ENCODE data around the gene GLIPR1L2.

GLIPR1L2 gene

GRCh38 chr12:75478116-75478794 lies 87.4 kb downstream of the GLIPR1L2 start:
- no peak for TF ChIP-seq ZFX (IDR thresholded peaks at IDR 0.05; ENCODE audit: borderline replicate concordance)
- H3K27ac ChIP-seq = no peak overlapping the region

DNA sequence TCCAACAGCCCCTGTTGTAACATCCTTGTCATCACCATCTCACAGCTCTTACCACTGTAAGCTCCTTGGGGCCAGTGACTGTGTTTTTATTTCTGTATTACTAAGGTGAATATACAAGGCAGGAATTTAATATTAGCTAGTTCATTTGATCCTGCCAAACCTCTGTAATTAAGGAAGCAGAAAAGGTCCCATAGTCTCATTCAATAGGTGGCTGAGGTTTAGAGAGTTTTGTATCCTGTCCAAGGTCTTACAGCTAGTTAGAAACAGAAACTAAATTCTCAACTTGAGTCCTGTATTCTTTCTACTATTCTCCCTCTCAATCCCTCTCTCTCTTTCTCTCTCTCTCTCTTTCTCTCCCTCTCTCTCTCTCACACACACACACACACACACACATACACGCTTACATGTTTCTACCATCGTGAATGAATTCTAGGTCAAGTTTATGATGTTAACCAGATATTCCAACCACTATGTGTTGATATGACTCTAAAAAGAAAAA lies 89.1 kb downstream of the GLIPR1L2 start:
- no peak overlapping the region for H3K27ac ChIP-seq
- no peak for TF ChIP-seq ZFX (IDR thresholded peaks at IDR 0.05; ENCODE audit: borderline replicate concordance)

DNA sequence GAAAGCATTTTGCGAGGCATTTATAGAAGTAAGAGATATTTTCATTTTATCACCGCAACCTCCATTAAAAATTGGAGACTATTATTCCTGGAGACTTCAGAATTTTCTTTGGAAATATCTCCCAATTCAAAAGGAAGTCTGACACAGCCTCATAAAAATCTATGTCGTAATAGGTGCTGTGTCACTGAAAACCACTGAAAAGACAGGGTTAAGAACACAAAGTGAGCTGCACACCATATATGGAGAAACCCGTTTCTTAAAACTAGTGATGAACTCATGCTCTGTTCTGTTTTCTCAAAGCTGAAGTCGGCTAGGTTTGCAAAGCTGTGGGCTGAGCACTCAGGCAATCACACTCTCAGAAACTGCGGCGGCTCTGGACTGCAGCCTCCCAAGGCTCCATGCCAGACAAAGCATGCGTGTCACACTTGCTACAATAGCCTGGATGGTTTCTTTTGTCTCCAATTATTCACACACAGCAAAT lies 89.6 kb downstream of the GLIPR1L2 start, which contains the start of gene GLIPR1:
Gene GLIPR1 (plus strand): TSS at position 287 of the 481 bp plus-strand sequence. CDS start 126 bp downstream, at position 413.
- TF ChIP-seq, protein P1, sequence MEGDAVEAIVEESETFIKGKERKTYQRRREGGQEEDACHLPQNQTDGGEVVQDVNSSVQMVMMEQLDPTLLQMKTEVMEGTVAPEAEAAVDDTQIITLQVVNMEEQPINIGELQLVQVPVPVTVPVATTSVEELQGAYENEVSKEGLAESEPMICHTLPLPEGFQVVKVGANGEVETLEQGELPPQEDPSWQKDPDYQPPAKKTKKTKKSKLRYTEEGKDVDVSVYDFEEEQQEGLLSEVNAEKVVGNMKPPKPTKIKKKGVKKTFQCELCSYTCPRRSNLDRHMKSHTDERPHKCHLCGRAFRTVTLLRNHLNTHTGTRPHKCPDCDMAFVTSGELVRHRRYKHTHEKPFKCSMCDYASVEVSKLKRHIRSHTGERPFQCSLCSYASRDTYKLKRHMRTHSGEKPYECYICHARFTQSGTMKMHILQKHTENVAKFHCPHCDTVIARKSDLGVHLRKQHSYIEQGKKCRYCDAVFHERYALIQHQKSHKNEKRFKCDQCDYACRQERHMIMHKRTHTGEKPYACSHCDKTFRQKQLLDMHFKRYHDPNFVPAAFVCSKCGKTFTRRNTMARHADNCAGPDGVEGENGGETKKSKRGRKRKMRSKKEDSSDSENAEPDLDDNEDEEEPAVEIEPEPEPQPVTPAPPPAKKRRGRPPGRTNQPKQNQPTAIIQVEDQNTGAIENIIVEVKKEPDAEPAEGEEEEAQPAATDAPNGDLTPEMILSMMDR (IDR thresholded peaks at IDR 0.05) = no peak
- no peak for TF ChIP-seq ZFX (IDR thresholded peaks at IDR 0.05; ENCODE audit: borderline replicate concordance)
- no peak within 1 kb of the TSS for H3K27ac ChIP-seq

GRCh38 chr12:75481013-75481705 lies 90.3 kb downstream of the GLIPR1L2 start:
- H3K27ac ChIP-seq = no peak overlapping the region

GRCh38 chr12:75481774-75482173 lies 90.9 kb downstream of the GLIPR1L2 start:
- TF ChIP-seq ZFX (IDR thresholded peaks at IDR 0.05; ENCODE audit: borderline replicate concordance) = no peak
- TF ChIP-seq, protein P1 (IDR thresholded peaks at IDR 0.05) = no peak

More at GRCh38 chr12:75481013-75481705, 90.3 kb downstream of the GLIPR1L2 start:
- TF ChIP-seq, protein P1 (IDR thresholded peaks at IDR 0.05) = no peak
- no peak for TF ChIP-seq ZFX (IDR thresholded peaks at IDR 0.05; ENCODE audit: borderline replicate concordance)

More at GRCh38 chr12:75481774-75482173, 90.9 kb downstream of the GLIPR1L2 start:
- H3K27ac ChIP-seq = no peak overlapping the region
